Psoas muscle (tissue), 8 donors: ENCODE data around the gene LANCL1. TPM values are rescaled to one million over a fixed set of nuclear protein-coding genes. Genes with fewer than 3 reads are reported as not detected.
A peak's percentile ranks its signal among the peaks of the same experiment; 100 is the strongest.

Experiments
- ATAC-seq, 4 donors: fragments of 200-7000 bp; cut with Tn5 transposase; one replicate each; pipeline ENCODE4 v1.9.1; 2020; ENCODE audit warnings: moderate library complexity in 3 of 4, mild to moderate bottlenecking in 2 of 4
- DNase-seq, 2 donors: peaks; one replicate each; pipeline ENCODE4 v3.0.0-alpha.2; 2020
- H3K27ac ChIP-seq: fragments of 200-600 bp; one replicate; pipeline ENCODE4 v1.8.0; 2022
- H3K27me3 ChIP-seq, 3 donors: fragments of 200-600 bp in 1 of 3; one replicate each; pipeline versions ENCODE4 v1.6.1 to v1.8.0; 2013 to 2022; ENCODE audit warnings: low read length in 2 of 3, mild to moderate bottlenecking in 2 of 3, moderate library complexity in 1 of 3; ENCODE audit not compliant: insufficient read depth in 3 of 3
- H3K36me3 ChIP-seq, 2 donors: fragments of 200-600 bp in 1 of 2; one replicate each; pipeline versions ENCODE4 v1.6.1 to v1.8.0; 2013 to 2022; ENCODE audit warnings: low read depth in 1 of 2, mild to moderate bottlenecking in 1 of 2, moderate library complexity in 1 of 2; ENCODE audit not compliant: insufficient read depth in 1 of 2
- H3K4me1 ChIP-seq: fragments of 200-600 bp; one replicate; pipeline ENCODE4 v1.8.0; 2022
- H3K4me3 ChIP-seq: fragments of 200-600 bp; one replicate; pipeline ENCODE4 v1.8.0; 2022; ENCODE audit warnings: mild to moderate bottlenecking
- H3K9me3 ChIP-seq: fragments of 200-600 bp; one replicate; pipeline ENCODE4 v1.8.0; 2022
- CTCF ChIP-seq: fragments of 200-600 bp; IDR thresholded peaks from one replicate; pipeline ENCODE4 v1.8.0; 2022; ENCODE audit warnings: antibody characterized with exemption
- WGBS, 3 donors: extraction: QIAGEN DNeasy Blood & Tissue Kit; methylation state at CpG; one replicate each; pipeline versions ENCODE4 v1.1.6 to v1.1.7; 2013; 5-methylcytosine and 5-hydroxymethylcytosine counted together
- intact Hi-C, 2 donors: fragments of 100-400 bp; cut with DNase I; formaldehyde crosslinking; loops; one replicate each; pipeline versions ENCODE4 v1.11.0 to v1.14.2; 2022
- polyA plus RNA-seq, 3 donors: library from polyadenylated mRNA; stranded (reverse); fragments of 200-250 nt; gene quantifications; one replicate each; pipeline ENCODE4 v1.2.3, GENCODE V29; 2013
- total RNA-seq, 4 donors: library from RNA; stranded (reverse); fragmentation: NEBNext Ultra II Directional in 2 of 4; extraction: Animal tissue kit (Norgen Biotek cat#: 25700) in 2 of 4; gene quantifications; one replicate each; pipeline versions ENCODE4 v1.2.1 to v1.2.4, GENCODE V29; 2021 to 2023
- donor health status: healthy with polysubstance abuse.
- donor health status: DM: no; HTN: no; CAD: no; lungs with moderate emphysema.
- donor health status: Bipolar disorder and iron deficiency.
- donor health status: healthy.
- donor health status: DM: yes; HTN: yes; CAD: no.
- donor health status: DM: no; HTN: no; CAD: no.
- donor health status: DM: no; HTN: no; CAD: no.
- donor health status: DM: yes; HTN: yes; CAD: no.

Gene LANCL1
- total and polyA plus RNA-seq, 7 donors: 8.8 to 41.0 (median 36.0) TPM

GRCh38 chr2:210519594-210519993 is 43.0 kb upstream of the LANCL1 start:
- no peak for TF ChIP-seq CTCF
- no peaks in the 10 kb centered on the region for H3K27me3 ChIP-seq
- H3K4me3 ChIP-seq: no peak overlapping the region
- intact Hi-C loops: no loop called here
- 64 to 69% (median 68%) methylated on average over 5 of the region's 5 CpGs for WGBS, 3 donors
- no peaks in the 10 kb centered on the region for H3K9me3 ChIP-seq
- H3K36me3 ChIP-seq: no peaks in the 10 kb centered on the region
- no peaks in the 10 kb centered on the region for H3K4me1 ChIP-seq
- ATAC-seq: no peak
- DNase-seq: no peak
- no peak overlapping the region for H3K27ac ChIP-seq

- Histone ChIP-seq H3K27ac (no peak overlapping the region), H3K9me3 (peaks cover 5% of the 10 kb centered on the region), H3K36me3 (no peaks in the 10 kb centered on the region), H3K27me3 (no peaks in the 10 kb centered on the region), H3K4me3 (no peak overlapping the region), H3K4me1 (no peaks in the 10 kb centered on the region)
- intact Hi-C loops: no loop called here
- 81 to 84% (median 82%) methylated on average over 4 of the region's 4 CpGs for WGBS, 3 donors
- ATAC-seq (no peak), DNase-seq (no peak)
- TF ChIP-seq CTCF: no peak
These were observed 40.7 kb upstream of the LANCL1 start for GRCh38 chr2:210517264-210517663.

- Histone ChIP-seq H3K4me3 (no peak overlapping the region), H3K4me1 (no peaks in the 10 kb centered on the region), H3K27ac (no peak overlapping the region), H3K9me3 (peaks cover 5% of the 10 kb centered on the region), H3K27me3 (no peaks in the 10 kb centered on the region), H3K36me3 (no peaks in the 10 kb centered on the region)
- no peak for TF ChIP-seq CTCF
- 69 to 97% (median 83%) methylated on average over 2 of the region's 2 CpGs for WGBS, 3 donors
- intact Hi-C loops: no loop called here
- DNase-seq: no peak
- no peak for ATAC-seq
These were observed 39.4 kb upstream of the LANCL1 start for GRCh38 chr2:210515911-210516310.

GRCh38 chr2:210503725-210504191 is 27.2 kb upstream of the LANCL1 start:
- DNase-seq (no peak), ATAC-seq (peak in 1 of 4 donors; percentile 22)
- peak overlapping the region; percentile 65 for H3K4me3 ChIP-seq
- no peaks in the 10 kb centered on the region for H3K9me3 ChIP-seq
- intact Hi-C loops: no loop called here
- TF ChIP-seq CTCF: no peak
- WGBS, 3 donors: 6 to 7% (median 7%) methylated on average over 5 of the region's 5 CpGs
- H3K36me3 ChIP-seq: no peaks in the 10 kb centered on the region
- H3K27ac ChIP-seq: no peak overlapping the region
- H3K27me3 ChIP-seq: no peaks in the 10 kb centered on the region
- no peaks in the 10 kb centered on the region for H3K4me1 ChIP-seq

GRCh38 chr2:210503001-210503623 is 26.6 kb upstream of the LANCL1 start:
- Histone ChIP-seq H3K9me3 (no peaks in the 10 kb centered on the region), H3K4me3 (peak overlapping the region; percentile 65), H3K4me1 (no peaks in the 10 kb centered on the region), H3K27ac (no peak overlapping the region), H3K27me3 (no peaks in the 10 kb centered on the region), H3K36me3 (no peaks in the 10 kb centered on the region)
- peak; percentile 84 for TF ChIP-seq CTCF
- DNase-seq (peak; percentile 30 to 57), ATAC-seq (peak; percentile 39 to 85 (median 69))
- WGBS, 3 donors: 4 to 7% (median 7%) methylated on average over 7 of the region's 7 CpGs
- intact Hi-C loops: no loop called here
